HEK293 (cell line): ENCODE measurements around the gene SEPTIN5.

Experiments
- CTCF ChIP-seq: fragments of 450-650 bp; formaldehyde crosslinking; IDR thresholded peaks from 2 replicates; pipeline ENCODE4 v1.5.1; 2016; ENCODE audit warnings: missing biosample characterization, missing genetic modification characterization
- MEIS1 ChIP-seq: sonication (generic); formaldehyde crosslinking; IDR thresholded peaks from 2 replicates; pipeline ENCODE4 v1.8.1; 2022; ENCODE audit warnings: missing genetic modification reagents, mild to moderate bottlenecking, borderline replicate concordance
- ZBTB44 ChIP-seq: fragments of 450-650 bp; IDR thresholded peaks from 2 replicates; pipeline ENCODE4 v1.5.1; 2018; ENCODE audit warnings: missing biosample characterization, mild to moderate bottlenecking, missing genetic modification characterization
- ZBTB7A ChIP-seq: fragments of 450-650 bp; formaldehyde crosslinking; IDR thresholded peaks from 2 replicates; pipeline ENCODE4 v1.5.1; 2016; ENCODE audit warnings: low read depth, missing biosample characterization, missing genetic modification characterization
- ZFP3 ChIP-seq: fragments of 450-650 bp; formaldehyde crosslinking; IDR thresholded peaks from 2 replicates; pipeline ENCODE4 v1.5.1; 2016; ENCODE audit warnings: low read depth, missing biosample characterization, missing genetic modification characterization
- ZNF302 ChIP-seq: fragments of 450-650 bp; formaldehyde crosslinking; IDR thresholded peaks from 2 replicates; pipeline ENCODE4 v1.5.1; 2016; ENCODE audit warnings: missing biosample characterization, missing genetic modification characterization, low read depth
- ZNF488 ChIP-seq: fragments of 450-650 bp; formaldehyde crosslinking; IDR thresholded peaks from 2 replicates; pipeline ENCODE4 v1.5.1; 2016; ENCODE audit warnings: missing biosample characterization, missing genetic modification characterization
- ZNF571 ChIP-seq: fragments of 450-650 bp; formaldehyde crosslinking; IDR thresholded peaks from 2 replicates; pipeline ENCODE4 v1.5.0; 2017; ENCODE audit warnings: missing biosample characterization, missing genetic modification characterization
- ZNF610 ChIP-seq: fragments of 450-650 bp; formaldehyde crosslinking; IDR thresholded peaks from 2 replicates; pipeline ENCODE4 v1.5.1; 2016; ENCODE audit warnings: missing biosample characterization, missing genetic modification characterization, borderline replicate concordance
- TF ChIP-seq, protein P1 (sequence below): fragments of 450-650 bp; formaldehyde crosslinking; IDR thresholded peaks from 2 replicates; pipeline ENCODE4 v1.5.1; 2016; ENCODE audit warnings: missing biosample characterization, missing genetic modification characterization, borderline replicate concordance
- TF ChIP-seq, protein P2 (sequence below): fragments of 450-650 bp; formaldehyde crosslinking; IDR thresholded peaks from 2 replicates; pipeline ENCODE4 v1.5.1; 2016; ENCODE audit warnings: missing biosample characterization, missing genetic modification characterization
- TF ChIP-seq, protein P3 (sequence below): fragments of 450-650 bp; formaldehyde crosslinking; IDR thresholded peaks from 2 replicates; pipeline ENCODE4 v1.5.1; 2016; ENCODE audit warnings: missing biosample characterization, missing genetic modification characterization

GRCh38 chr22:19720150-19720827, 6.0 kb downstream of the SEPTIN5 start:
- TF ChIP-seq, protein P1, sequence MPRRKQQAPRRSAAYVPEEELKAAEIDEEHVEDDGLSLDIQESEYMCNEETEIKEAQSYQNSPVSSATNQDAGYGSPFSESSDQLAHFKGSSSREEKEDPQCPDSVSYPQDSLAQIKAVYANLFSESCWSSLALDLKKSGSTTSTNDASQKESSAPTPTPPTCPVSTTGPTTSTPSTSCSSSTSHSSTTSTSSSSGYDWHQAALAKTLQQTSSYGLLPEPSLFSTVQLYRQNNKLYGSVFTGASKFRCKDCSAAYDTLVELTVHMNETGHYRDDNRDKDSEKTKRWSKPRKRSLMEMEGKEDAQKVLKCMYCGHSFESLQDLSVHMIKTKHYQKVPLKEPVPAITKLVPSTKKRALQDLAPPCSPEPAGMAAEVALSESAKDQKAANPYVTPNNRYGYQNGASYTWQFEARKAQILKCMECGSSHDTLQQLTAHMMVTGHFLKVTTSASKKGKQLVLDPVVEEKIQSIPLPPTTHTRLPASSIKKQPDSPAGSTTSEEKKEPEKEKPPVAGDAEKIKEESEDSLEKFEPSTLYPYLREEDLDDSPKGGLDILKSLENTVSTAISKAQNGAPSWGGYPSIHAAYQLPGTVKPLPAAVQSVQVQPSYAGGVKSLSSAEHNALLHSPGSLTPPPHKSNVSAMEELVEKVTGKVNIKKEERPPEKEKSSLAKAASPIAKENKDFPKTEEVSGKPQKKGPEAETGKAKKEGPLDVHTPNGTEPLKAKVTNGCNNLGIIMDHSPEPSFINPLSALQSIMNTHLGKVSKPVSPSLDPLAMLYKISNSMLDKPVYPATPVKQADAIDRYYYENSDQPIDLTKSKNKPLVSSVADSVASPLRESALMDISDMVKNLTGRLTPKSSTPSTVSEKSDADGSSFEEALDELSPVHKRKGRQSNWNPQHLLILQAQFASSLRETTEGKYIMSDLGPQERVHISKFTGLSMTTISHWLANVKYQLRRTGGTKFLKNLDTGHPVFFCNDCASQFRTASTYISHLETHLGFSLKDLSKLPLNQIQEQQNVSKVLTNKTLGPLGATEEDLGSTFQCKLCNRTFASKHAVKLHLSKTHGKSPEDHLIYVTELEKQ (tag by site-specific recombination), result no peak
- TF ChIP-seq, protein P2, sequence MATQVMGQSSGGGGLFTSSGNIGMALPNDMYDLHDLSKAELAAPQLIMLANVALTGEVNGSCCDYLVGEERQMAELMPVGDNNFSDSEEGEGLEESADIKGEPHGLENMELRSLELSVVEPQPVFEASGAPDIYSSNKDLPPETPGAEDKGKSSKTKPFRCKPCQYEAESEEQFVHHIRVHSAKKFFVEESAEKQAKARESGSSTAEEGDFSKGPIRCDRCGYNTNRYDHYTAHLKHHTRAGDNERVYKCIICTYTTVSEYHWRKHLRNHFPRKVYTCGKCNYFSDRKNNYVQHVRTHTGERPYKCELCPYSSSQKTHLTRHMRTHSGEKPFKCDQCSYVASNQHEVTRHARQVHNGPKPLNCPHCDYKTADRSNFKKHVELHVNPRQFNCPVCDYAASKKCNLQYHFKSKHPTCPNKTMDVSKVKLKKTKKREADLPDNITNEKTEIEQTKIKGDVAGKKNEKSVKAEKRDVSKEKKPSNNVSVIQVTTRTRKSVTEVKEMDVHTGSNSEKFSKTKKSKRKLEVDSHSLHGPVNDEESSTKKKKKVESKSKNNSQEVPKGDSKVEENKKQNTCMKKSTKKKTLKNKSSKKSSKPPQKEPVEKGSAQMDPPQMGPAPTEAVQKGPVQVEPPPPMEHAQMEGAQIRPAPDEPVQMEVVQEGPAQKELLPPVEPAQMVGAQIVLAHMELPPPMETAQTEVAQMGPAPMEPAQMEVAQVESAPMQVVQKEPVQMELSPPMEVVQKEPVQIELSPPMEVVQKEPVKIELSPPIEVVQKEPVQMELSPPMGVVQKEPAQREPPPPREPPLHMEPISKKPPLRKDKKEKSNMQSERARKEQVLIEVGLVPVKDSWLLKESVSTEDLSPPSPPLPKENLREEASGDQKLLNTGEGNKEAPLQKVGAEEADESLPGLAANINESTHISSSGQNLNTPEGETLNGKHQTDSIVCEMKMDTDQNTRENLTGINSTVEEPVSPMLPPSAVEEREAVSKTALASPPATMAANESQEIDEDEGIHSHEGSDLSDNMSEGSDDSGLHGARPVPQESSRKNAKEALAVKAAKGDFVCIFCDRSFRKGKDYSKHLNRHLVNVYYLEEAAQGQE, result no peak
- TF ChIP-seq CTCF (tag by site-specific recombination) (no peak), ZNF571 (tag by site-specific recombination) (no peak), ZBTB7A (tag by site-specific recombination) (no peak), ZNF610 (tag by site-specific recombination) (no peak), ZBTB44 (no peak), ZNF302 (tag by site-specific recombination) (no peak), ZNF488 (no peak), MEIS1 (CRISPR knock-in tag) (no peak), ZFP3 (no peak)
- TF ChIP-seq, protein P3, sequence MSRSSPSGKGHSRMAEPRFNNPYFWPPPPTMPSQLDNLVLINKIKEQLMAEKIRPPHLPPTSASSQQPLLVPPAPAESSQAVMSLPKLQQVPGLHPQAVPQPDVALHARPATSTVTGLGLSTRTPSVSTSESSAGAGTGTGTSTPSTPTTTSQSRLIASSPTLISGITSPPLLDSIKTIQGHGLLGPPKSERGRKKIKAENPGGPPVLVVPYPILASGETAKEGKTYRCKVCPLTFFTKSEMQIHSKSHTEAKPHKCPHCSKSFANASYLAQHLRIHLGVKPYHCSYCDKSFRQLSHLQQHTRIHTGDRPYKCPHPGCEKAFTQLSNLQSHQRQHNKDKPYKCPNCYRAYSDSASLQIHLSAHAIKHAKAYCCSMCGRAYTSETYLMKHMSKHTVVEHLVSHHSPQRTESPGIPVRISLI (tag by site-specific recombination), result no peak
